Fibroblast of skin of left biceps (primary cell): ENCODE data around the gene ATF6.

Experiments used
- DNase-seq, 2 experiments: peaks; one replicate each; pipeline ENCODE4 v3.0.0-alpha.2; 2013; ENCODE audit warnings: low read depth in 2 of 2

ATF6 gene

DNA sequence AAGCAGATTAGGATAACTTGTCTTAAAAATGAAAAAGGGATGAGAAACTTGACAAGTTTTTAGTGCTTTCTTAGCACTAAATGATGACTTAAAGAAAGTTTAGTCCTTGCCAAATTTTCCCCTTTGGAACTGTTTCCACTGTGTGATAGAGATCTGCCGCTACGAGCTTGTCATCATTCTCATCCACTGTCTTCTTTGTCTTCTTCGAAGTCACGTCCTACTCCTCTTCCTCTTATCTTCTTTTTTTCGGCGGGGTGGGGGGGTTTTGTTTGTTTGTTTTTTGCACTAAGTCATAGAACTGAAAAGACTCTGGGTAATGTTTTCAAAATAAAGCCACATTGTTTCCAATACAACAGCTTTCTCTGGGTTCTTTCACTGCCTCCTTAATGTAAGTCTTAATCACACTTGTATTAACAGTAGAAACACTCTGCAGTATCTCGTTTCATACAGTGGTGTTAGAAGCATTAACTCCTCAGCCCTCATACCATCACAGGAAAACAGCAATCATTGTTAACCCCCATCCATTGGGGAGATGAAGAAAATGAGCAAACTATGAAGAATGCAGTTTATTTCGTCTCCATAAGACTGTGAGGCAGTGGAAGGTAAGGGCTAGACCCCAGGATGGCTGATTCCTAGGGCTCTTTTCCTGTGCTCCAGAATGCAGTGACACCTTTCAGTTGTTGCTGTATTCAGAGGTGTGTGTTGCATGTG lies 175.8 kb downstream of the ATF6 start:
- no peak for DNase-seq

DNA sequence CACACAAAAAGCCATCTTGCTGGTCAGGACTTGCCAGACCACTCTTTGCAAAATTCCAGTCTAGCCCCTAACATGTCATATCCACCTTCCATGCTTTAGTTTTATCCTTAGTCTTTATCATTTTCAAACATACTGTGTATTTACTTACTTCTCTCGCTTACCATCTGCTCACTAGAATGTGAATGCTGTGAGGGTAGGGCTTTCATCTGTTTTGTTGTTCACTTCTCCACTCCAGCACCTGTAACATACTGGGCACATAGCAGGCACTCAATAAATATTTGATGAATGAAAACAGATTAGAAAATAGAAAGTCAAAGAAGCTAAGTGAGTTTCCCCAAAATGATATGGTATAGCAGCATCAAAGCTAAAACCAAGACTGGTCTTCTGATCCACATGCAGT lies 177.6 kb downstream of the ATF6 start:
- no peak for DNase-seq

DNA sequence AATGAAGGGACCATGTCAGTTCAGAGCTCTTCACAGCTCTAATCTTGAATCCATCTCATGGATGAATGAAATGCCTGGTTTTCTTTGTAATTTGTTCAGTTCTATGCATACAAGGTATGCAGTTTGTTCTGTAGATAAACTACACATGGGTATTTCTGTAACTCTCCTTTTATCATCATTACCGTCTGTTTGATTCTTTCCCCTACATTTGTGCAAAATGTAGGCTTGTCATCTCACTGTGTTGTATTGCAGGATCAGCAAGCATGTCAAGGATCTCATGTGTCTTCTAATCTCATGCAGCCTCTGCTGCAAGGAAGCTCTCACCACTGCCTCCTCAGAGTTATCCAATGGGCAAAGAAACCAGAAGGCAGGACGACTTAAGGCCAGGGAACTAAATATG lies 178.3 kb downstream of the ATF6 start:
- no peak for DNase-seq

DNA sequence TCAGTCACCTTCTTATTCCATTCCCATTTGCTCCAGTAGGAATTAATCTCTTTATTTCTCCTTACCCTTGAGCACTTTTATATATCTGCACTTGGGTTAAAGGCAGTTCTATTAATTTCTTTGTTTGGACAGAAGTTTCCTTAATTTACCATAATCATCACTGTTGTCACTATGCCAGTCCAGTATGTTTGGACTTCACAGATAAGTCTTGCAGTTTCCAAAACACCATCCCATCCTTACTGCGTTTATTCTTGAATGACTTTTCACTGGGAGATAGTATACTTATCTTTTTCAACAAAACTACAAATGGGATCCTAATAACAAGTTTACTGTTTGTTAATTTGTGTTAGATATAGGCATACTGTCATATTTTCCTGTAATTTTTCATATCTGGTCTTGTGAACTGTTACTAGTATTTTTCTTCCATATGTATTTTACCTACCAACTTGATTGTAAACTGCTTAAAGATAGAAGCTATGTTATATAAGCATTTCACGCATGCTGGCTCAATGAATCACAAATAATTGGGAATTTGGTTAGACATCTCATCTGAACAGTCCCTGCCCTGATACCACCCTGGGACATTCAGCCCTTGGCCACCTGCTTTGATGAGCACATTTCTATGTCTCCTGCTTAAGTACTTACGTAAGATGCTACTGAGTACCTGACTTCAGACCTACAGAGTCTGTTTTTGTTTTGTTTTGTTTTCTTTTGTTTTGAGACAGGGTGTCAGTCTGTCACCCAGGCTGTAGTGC lies 179.4 kb downstream of the ATF6 start:
- no peak for DNase-seq

DNA sequence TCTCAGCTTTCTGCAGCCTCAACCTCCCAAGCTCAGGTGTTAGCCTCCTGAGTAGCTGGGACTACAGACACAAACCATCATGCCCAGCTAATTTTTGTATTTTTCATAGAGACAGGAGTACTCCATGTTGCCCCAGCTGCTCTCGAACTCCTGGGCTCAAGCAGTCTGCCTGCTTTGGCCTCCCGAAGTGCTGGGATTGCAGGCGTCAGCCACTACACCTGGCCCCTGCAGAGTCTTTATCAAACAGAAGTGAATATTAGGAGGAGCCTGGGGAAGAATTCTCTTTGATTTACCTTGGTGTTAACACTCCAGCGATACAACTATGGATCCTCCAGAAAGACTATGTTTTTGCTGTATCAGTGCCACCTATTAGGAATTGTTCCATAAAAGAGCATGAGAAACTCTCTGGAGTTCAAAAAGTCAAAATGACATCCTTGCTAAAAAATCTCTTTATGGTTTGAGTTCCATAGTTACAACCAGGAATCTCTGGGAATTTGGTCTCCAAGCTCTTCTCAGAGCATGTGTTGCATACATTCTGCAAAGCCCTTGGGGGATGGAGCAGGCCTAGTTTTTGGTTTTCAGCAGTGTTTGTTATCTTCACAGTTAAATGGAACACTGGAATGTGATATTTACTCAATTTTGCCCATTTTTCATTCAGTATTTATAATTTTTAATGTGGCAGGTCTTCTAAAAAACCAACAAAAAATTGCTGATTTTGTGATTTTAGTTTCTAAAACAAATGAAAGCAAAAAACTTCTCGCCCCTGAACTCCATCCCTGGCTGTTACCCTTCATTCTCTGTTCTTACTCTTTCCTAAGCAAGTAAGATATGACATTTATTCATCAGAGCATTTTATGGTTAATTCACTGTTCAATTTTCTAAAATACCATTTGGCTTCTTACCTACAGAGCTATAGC lies 180.2 kb downstream of the ATF6 start:
- DNase-seq: peak; percentile 88 to 89

DNA sequence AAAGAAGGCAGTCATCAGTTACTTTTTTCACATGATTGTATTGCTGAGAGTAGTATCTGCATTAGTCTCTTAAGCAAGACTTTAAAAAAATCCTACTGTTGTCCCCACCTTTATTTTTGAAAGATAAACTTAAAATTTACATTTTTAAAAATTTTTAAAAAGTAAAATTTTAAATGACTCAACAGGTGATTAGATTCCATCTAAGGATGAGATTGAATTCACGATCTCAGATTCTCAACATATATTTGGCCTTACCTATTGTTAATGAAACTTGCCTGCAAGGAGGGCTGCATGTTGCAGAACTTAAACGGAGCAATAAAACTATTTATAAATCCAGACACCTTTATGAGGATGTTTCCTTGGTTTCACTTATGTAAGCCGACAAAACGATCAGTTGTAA lies 182.3 kb downstream of the ATF6 start:
- DNase-seq: no peak

DNA sequence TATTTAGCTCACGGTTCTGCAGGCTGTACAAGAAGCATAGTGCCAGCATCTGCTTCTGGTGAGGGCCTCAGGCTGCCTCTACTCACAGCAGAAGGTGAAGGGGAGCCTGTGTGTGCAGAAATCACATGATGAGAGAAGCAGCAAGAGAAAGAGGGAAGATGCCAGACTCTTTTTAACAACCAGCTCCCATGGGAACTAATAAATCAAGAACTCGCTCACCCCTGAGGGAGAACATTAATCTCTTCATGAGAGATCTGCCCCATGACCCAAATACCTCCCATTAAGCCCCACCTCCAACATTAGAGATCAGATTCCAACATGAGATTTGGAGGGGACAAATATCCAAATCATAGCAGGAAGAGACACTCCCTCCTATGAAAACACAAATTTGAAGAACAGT lies 183.4 kb downstream of the ATF6 start:
- DNase-seq: no peak

DNA sequence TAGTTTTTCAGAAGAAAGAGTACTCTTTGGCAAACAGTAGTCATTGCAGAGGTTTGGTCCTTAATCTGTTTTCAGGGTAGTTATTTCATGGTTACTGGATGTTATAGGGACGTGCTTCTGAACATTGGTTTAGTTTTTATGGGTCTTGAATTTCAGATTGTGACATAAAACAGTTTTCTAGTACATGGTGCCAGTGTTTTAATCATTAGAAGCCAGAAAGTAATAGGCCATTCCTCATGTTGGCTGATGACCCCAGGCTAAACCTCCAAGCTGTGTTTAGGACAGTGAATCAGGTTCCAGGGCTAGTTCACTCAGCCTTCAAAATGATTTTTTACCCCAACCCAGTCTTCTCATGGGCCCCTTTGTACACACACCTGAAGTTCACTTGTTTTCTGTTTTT lies 184.3 kb downstream of the ATF6 start:
- DNase-seq: no peak

DNA sequence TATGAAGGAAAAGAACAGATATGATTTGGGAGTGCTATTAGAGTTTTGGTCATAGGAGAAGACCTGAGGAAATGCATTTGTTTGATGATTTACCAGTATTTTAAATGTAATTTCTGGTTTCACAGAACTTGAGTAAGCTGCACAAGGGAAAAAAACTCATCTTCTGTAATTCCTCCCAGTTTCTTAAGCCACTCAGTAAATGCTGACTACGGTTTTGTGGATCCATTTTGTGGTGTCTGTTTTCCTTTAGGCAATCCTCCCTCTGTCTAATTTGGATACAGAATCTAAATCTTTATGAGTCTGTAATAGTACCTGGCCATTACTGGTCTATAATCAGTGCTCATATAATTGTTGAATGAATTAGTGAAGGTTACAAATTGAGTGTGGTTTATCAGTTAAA lies 185.5 kb downstream of the ATF6 start:
- DNase-seq: no peak

DNA sequence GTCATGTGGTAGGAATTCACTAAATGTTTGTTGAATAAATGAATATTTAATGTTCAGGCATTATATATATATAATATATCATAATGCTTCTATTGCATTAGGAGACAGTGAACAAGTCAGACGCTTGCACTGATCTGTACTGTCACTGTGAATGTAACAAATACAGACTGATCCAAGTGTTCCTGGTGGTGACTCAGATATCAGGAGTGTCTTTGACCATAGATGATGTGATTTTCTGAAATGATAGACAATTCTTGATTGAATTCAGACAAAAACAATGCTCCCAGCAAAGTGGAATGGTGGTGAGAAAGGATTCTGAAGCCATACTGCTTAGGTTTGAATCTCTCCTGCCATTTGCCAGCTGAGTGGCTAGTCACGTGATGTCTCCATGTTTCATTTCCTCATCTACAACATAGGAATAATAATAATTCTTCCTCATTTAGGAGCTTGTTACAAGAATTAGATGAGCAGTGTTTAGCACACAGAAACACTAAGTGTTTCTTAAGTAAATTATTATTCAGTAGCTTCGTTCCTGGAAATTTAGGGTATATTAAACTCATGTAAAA lies 186.6 kb downstream of the ATF6 start:
- DNase-seq: no peak

DNA sequence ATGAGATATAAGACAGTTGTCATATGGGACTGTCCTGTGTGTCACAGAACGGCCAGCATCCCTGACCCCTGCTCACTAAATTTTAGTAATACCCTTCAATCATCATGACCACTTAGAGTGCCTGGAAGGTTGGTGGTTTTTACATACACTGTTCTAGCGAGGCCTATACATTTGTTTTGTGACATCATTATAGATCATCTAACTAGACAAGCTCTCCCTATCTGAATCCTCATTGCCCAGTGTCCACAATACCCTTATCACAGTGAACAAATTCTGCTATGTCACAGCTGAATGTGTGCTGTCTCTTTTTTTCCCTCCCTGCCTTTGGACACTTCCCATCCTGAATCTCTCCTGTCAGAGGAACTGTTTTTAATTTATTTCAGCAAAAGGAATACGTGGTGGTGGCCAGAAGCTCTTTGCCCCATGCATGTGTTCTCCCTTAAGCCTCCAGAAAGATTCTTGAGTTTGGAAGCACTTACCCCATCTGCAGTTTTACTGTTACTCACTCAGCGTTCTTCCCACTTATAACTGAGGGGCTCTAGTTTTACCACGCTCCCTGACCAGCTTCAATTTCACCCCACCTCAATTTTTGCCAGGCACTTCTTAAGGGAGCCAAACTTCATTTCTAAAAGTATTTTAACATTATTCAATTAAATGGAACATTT lies 187.3 kb downstream of the ATF6 start:
- DNase-seq: no peak

DNA sequence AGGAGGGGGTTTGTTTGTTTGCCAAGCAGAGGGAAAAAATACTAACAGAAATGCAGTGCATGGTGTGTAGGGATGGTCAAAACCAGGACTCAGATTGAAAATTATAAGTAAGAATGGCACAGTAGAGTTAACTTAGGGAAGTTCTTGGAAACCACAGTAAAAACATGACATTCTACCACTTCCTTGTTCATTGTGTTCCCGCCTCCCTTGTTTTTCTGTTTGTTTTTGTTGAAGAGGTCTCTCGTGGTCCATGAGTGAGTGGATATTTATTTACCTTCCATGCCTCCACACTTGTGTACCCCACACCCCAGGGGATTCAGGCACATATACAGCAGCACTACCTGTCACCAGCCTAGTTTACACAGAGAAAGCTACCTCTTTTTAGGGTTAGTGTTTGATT lies 187.9 kb downstream of the ATF6 start:
- DNase-seq: no peak

DNA sequence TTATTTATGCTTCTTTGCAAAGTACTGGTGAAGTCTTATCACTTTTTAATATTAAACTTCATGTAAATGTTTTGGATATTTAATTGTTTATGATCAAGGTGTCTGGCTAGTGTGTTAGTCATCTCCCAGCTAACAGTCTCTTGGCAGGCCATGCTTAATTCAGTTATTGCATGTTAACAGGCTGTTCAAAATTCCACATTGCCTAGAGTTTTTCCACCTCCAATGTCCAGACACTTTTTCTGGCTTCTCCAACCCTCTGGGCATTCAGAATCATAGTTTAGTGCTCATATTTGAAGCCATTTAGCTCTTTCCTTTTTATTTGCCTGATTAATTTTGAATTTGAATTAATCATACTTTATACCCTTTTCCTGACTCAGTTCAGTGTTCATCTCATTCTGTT lies 188.3 kb downstream of the ATF6 start:
- no peak for DNase-seq

DNA sequence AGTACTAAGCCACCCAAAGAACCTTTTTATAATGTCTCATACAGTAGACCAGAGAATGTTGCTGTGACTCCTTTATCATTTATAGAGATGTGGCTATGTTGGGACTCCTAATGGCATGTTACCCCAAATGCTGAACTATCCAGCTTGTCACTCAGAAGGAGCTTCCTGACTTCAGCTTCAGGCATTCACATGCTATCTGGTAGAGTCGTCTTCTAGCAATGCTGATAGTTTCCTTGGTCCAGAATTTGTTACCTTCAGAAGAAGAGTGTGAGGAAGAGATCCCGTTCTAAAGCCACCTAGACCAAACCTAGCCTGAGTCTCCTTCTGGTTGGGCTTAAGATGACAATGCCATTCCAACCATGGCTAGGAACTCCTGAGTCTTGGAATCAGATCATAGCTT lies 189.5 kb downstream of the ATF6 start:
- DNase-seq: no peak

DNA sequence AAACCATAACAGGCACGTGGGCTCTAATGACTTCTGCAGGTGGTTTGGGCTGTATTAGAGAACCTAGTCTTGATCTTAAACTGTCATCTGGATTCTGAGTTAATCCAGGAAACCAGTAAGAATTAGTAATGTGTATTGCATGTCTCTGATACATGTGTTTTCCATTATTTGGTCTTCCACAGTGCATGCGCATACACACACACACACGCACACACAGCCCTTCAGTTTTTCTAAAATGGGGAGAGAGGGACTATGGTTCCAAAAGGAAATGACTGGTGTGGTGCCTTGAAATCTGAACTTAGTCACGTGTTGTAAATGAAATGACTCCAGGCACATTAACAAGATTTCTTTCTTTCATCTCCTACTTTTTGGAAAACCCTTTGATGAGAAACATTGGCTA lies 190.0 kb downstream of the ATF6 start:
- peak; percentile 95 to 96 for DNase-seq

DNA sequence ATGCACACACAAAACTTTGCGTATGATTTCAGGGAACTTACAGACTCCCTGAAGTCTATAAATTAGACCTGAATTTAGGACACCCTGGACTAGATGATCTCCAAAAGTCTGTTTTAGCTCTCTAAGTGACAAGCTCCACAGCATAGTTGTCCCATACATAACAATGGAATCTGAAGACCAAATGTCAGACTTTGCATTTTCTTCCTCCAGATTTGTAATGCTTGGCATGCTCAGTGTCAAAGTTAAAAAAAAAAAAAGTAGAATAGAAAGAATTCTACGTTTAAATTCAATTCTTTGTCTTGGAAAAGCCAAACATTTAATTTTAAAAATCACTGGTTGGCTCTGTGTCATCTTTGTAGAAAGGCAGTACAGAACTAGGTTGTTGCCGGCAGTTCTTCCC lies 190.8 kb downstream of the ATF6 start:
- DNase-seq: no peak

DNA sequence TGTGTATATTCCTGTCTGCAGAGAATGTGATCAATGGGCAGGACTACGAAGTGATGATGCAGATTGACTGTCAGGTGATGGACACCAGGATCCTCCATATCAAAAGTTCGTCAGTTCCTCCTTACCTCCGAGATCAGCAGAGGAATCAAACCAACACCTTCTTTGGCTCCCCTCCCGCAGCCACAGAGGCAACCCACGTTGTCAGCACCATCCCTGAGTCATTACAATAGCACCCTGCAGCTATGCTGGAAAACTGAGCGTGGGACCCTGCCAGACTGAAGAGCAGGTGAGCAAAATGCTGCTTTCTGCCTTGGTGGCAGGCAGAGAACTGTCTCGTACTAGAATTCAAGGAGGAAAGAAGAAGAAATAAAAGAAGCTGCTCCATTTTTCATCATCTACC lies 192.3 kb downstream of the ATF6 start:
- DNase-seq: no peak

DNA sequence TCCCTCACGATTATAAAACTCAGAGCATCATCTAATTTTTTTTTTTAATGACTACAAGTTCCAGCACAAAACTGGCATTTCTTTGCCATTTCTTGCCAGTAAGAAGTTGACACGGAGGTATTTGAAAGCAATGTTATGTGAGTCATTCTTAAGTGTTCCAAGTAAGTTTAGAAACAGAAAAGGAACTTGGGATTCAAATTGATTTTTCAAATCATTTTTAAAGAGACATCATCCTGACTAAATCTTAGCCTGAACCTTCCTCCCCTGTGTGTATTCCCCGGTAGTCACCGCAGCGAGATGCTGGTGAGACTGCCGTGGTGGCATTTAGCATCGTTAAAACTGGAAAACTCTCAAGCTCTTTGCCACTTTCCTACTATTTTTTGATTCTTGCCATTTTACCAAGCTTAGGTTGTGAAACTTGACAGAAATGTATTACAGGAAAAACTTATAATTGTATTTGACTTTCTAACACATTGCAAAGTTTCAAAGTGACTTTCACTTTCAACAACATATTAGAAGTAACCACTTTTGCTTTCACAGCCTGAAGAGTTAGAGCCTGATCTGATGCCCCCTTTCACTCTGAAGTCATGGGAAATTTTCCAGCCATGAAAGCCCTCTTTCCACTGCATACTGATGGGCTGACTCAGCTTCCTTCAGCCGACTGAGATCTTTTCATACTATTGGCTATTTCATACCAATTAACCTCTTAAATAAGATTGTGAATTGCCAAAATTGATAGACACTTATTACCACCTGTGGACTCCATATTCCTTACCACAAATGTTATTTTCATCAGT lies 196.2 kb downstream of the ATF6 start:
- DNase-seq: peak; percentile 62 to 66

DNA sequence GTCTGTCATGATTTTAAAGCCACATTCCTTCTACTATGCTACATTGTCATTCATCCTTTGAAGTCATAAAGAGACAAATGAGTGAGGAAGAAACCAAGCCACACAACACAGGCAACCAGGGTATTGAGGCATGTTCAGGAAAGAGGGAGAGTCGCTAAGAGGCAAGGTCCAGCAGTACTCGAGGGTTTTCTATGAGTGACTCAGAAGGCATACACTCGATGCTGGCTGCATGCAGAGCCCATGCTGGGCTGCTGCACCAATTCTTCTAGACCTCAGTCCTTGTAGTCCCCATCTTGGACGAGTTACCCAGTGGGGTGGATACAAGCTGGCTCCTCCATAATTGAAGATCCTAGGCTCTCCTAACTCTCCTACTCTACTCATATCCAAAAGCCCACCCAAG lies 199.9 kb downstream of the ATF6 start:
- no peak for DNase-seq

DNA sequence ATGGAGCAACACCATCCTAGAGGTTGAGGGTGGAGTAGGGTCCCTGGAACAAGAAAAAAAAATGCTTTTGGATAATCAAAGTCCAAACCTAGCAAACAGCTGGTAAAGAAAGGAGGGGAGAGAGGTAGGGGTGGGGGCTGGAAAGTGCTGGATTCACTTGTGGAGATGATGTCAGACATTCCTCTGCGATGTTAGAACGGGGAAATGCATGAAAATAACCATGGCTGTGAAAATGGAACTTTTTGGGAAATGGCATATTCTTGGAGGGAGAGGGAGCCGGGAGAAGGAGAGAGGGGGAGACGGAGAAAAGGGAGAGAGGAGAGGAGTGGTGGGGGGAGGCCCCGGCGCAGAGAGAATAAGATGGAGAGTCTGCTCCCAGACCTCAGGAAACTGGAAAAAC lies 203.9 kb downstream of the ATF6 start:
- DNase-seq: no peak

DNA sequence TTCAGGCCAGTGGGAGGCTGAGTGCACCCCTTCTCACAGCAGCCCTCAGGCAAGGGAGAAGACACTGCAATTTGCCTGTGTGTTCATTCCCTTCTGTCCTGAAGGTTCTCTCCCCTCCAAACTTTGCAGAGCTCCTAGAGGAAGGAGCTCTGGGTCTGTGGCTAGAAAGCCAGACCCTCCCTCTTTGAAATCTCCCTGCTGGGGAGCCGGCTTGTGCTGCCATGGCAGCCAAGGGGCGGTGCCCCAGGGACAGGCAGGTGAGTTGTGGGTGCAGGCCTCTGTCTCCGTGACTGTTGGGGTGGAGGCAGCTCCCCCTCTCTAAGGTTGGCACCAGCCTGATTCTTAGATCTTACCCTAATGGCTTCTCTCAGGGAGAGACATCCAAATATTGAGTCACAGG lies 204.5 kb downstream of the ATF6 start:
- DNase-seq: no peak
